GM19467 (cell line): ENCODE data around the gene ADSL.

ENCODE experiments used
- ATAC-seq: cut with Tn5 transposase; IDR thresholded peaks from one replicate; pipeline ENCODE4 v1.9.1; 2021; ENCODE audit warnings: mild to moderate bottlenecking, moderate library complexity; ENCODE audit not compliant: unreplicated experiment

Gene ADSL

DNA sequence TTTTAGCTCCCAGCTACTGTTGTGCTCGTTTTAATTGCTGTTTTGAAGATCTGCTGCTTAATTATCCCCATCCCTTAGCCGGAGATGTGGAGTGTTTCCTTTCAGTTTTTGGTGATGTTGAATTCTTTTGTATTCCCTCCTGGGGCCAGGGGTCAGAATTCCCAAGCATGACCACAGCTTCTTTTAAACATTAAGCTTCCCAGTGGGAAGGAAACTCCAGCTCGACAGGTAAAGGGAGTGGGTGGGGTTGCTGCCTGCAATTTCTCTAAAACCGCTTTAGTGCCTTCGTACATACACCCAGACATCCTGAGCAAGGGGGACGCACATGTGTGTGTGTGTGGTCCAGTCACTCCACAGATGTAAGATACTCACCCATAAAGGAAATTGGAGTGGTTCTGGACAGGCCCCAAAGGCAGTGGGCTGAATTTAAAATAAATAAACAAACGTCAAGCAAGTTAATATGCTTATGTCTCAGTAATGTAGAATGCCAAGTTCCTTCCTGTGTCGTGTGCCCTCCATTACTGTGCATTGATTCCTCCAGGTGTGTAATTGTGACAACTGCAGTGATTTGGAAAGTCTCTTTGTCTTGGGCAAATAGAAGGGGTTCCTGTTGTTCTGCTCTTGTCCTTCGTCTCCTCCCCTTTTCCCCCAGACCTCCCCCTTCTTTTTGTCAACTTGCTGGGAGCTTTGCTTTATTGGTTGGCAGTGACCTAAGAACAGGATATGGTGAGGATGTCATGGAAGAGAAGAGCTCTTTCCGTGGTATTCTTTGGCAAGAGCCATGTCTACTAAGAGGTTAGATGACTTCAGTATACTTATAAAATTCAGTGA, 19.2 kb upstream of the ADSL start:
- no peak for ATAC-seq

DNA sequence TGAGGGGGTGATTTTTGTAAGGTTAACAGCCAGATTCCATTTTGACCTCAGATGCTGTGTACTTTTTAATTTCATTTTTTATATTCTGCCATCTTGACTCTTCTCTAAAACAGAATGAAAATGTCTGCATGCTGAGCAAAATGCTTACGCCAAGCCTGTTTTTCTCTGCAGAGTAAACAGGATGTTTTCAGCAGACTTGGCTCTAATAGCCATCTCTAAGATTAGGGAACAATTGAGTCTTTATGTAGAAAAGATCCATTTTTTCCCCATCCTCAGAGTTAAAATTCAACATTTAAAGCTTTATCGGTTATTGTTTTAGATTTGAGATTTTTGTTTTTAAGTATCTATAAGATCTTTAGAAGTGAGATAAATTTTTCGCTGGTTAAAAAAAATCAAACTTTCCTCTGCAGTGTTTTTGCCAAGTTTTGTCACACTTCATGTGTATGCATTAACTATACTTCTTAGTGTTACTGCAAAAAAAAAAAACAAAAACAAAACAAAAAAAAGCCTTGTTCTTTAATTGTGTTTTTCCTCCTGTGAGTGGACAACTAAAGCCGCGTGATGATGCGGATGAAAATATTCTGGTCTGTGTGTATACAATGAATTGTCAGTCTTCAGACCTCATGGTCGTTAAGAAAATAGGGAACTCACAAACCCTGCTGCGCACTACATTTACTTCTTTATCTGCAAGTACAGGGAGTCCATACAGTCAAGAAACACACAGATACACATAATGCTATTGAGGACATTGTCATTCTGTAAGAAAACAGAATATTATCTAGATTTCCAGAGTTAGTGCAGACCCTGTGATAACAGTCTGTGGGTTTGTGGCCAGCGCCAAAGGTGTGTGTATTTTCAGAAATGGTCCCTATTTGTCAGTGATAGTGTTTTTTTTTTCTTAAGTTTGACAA, 17.5 kb upstream of the ADSL start:
- no peak for ATAC-seq

DNA sequence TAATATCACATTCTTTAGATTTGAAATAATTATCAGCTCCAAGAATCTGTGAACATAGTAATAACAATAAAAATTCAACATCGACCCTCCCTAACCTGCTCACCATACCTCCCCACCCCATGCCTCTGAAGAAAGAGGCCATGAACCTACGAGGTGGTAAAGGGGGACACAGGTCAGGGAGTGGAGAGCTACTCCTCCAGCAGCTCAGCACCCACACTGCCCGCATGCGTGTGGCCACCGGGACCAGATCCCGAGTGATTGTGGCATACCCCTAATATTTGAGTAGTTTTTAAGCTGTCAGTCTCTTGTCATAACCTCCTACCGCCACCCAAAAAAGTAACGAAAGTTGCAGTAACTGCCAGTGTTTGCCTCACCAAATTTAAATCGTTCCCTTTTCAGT, 16.8 kb upstream of the ADSL start:
- ATAC-seq: no peak

DNA sequence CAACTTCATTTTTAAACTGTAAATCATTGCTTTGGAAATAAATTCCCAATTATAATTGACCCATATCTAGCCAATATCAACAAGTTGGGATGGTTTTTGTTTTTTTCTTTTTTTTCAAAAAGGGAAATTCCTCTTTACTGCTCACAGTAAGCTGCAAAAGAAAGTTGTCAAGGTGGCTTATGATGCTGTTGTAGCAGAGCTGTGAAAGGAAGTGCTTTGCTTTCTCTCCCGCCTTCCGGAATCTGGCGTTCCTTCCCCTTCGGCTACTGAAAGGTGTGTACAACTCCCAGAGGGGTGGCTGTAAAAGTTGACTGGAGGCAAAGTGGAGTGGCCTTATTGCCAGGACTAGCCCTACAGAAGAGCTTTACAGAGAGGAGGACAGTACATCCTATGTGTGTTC, 16.2 kb upstream of the ADSL start:
- ATAC-seq: no peak

DNA sequence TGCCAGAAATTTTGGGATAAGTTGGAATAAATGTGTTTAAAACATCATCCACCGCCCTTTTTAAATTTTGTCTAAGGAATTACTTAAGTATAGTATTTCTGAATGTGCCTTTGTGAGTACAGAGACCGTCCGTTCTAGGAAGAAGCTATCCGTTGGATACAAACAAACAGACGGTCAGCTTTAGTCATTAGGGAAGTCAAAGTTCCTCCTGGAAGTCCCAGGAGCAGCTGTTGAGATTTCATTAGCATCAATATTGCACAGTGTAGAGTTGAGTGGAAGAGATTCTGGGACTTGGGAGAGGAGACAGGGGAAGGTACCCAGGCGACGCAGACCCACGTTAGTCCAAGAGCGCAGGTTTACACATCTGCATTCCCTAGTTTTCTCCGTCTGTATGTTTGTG, 15.7 kb upstream of the ADSL start:
- ATAC-seq: no peak

DNA sequence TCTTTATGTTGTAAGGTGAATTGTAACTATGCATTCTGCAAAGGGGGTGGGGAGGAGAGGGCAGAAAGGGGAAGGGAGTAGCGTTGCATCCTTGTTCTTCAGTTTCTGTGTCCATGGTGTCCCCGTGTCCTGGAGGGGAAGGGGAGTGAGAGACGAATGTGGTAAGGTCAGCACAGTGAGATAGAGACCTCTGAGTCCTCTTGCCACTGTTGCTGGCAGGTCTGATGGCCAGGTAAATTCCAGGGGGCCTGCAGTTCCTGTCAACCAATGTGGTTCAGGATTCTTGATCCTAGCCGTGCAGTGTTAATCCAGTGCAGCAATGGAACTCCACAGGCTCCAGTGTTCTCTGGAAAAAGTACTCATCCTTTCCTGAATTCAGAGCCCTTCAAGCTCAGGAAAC, 14.6 kb upstream of the ADSL start:
- ATAC-seq: no peak

DNA sequence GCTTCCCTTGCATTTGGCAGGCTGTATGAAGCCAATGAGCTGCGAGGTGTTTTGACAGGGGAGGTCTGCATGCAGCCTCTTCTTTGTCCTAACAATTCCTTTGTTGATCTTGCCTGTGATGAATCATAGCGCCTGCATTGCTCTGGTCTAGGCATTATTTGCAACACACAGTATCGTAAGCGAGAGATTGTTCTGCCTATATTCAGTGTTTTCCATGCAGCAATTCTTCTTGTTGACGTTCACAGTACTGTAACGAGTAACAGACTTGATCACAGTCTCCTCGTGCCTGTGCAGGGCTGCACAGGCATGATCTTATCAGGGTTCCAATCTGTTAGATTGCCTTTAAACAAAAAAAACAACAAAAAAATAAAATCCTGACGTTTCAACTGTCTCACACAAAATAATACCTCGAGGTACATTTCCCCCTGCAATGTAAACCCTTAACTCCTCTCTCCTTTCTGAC, 13.9 kb upstream of the ADSL start:
- no peak for ATAC-seq

DNA sequence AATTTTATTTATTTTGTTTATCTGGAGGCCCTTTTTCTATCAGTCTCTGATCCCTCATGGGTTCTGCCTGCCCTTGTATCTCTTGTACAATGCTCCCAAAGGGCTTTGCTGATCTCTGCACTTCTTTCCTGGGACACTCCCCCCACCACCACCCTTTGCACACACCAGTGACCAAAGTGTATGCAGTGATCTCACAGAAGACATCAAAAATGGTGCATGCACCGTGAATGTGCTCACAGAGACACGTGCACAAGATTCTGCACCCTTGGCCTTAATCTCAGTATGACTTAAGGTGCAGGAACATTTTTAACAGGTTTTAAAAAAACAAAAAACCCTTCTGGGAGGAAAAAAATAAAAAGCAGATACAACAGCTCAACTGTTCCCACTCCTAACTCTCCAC, 12.2 kb upstream of the ADSL start:
- ATAC-seq: no peak

DNA sequence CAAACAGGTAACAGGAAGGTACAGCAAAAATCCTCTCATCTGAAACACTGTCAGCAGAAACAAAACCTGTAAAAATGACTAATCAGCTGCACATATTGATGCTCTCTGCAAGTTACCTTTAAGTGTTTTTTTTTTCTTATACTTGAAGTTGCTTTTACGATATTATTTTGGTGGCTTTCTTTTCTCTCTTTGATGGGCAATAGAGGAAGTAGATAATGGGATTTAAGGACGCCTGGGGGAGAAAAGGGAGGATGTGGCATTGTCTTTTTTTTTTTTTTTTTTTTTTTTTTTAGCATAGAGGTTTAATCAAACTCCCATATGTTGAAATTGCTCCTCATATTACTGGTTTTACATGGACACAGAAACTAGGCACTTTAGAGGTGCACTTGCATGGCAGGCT, 11.4 kb upstream of the ADSL start:
- no peak for ATAC-seq

DNA sequence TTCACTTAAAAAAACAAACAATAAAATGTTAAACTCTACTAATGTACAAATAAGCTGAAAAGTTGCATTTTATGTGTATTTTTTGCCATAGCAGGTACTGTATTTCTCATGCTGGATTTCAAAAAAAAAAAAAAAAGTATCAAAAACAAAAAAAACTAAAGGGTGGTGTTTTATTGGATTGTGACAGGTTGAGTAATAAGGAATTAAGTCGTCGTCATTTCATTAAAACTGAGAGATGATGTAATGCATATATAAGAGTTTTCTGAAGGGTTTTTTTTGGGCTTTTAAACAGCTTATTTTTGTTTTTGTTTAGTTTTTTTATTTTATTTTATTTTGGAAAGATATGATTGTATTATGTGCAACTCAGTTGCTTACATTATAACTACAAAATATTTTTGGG, 10.9 kb upstream of the ADSL start:
- no peak for ATAC-seq

DNA sequence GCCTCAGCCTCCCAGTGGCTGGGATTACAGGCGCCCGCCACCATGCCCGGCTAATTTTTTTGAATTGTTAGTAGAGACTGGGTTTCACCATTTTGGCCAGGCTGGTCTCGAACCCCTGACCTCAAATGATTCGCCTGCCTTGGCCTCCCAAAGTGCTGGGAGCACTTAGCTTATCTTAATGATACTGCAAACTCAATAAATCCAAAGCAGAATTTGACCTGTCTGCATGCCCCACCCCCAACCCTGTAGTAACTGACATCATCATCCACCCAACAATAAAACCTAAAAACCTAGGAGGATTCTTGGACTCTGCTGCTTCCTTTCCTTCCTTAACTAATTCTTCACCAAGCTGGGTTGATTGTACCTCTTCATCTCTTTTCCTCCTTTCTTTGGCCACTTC, 6.3 kb upstream of the ADSL start:
- ATAC-seq: no peak

DNA sequence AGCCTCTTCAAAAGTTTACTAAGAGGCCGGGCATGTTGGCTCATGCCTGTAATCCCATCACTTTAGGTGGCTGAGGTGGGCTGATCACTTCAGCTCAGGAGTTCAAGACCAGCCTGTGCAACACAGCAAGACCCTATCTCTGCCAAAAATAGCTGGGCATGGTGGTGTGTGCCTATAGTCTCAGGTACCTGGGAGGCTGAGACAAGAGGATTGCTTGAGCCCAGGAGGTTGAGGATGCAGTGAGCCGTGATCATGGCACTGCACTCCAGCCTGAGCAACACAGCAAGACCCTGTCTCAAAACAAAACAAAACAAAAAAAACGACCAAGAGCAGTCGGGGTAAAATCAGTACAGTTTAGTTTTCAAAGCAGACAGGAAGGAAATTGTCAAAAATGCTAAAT, 4.7 kb upstream of the ADSL start:
- no peak for ATAC-seq

DNA sequence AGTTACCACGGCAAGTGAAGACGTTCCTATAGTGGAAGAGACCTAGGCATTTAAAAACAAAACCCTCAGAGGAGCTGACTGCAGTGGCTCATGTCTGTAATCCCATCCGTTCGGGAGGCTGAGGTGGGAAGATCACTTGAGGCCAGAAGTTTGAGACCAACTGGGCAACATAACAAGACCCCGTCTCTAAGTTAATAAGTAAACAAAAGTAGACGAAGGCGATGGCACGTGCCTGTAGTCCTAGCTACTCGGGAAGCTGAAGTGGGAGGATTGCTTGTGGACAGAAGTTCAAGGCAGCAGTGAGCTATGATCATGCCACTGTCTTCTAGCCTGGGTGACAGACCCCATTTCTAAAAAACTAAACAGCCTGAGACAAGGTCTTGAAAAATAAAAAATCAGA, 3.8 kb upstream of the ADSL start:
- ATAC-seq: no peak

DNA sequence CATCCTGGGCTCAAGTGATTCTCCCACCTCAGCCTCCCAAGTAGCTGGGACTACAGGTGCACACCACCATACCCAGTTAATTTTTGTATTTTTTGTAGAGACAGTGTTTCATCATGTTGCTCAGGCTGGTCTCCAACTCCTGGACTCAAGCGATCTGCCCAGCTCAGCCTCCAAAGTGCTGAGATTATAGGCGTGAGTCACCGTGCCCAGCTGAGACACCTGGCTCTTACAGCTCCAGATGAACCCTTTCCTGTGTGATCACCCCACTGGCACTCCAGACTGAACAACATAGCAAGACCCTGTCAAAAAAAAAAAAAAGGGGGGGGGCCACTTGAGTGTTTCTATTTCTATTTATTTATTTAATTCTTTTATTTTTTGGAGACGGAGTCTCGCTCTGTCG, 1.0 kb upstream of the ADSL start:
- ATAC-seq: no peak

DNA sequence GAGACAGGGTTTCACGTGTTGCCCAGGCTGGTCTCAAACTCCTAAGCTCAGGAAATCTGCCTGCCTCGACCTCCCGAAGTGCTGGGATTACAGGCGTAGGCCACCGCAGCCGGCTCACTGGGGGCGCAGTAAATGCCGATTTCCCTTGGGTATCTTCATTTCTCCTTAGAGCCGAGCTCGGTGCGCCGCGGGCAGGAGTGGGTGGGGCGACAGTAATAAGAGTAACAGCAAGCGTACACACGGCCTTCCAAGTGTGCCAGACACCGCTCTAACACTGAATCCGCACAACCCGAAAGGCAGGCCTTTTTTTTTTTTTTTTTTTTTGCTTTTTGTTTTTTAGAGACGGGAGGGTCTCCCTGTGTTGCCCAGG, 500 bp upstream of the ADSL start:
- peak; percentile 21 for ATAC-seq

DNA sequence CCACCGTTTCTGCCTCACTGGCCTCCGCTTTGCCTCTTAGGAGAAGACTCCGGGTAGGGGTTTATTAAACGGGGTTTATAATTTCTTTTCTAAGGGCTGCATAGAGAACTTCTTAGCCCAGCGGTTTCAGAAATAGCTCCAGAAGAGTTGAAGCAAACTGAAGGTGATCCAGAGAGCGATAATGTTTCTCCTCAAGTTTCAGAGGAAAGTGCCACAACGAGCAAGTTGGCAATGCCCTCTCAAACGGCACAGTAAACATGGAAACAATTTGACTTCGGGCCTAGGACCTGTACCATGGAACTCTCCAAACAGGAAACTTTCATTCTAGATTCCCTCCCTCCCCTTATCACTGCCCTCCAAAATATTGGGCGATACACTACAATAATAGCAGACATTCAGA, 1.0 kb downstream of the ADSL start:
- ATAC-seq: no peak

DNA sequence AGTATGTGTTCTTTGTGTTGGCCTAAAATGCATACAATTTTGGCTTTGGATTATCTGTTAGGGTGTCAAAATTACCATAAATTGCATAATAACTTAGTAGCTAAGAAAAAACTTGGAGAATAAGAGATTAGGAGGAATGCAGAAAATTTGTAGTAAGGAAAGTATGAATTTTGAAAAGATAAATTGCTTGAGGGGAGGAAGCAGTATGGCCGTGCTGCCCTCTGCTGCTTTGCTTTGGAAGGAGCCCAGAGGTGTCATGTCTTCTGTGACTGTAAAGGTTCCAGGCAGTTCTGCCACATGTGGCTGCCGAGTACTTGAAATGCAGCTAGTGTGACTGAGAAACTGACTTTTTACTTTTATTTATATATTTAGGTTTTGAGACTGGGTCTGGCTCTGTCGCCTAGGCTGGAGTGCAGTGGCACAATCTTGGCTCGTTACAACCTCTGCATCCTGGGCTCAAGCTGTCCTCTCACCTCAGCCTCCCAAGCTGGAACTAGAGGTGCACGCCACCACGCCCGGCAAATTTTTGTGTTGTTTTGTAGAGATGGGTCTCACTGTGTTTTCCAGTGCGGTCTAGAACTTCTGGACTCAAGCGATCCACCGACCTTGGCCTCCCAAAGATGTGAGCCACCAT, 1.8 kb downstream of the ADSL start:
- no peak for ATAC-seq

DNA sequence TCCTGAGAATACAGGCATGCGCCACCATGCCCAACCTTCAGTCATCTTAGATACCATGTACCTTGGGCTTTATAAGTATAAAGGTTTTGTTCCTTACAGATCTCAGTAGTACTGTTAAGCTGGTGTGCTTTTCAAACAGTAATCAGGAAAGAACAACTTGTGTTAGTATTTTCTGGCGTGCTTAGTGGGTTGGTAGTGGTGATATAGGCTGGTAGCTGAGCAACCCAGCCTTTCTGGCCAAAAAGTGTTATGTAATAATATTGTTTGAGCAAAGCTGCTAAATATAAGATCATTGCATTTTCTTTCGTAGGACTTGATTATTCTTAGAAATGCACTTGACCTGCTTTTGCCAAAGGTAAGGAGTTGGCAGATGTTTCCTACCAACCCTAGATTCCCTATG, 6.5 kb downstream of the ADSL start:
- ATAC-seq: no peak

DNA sequence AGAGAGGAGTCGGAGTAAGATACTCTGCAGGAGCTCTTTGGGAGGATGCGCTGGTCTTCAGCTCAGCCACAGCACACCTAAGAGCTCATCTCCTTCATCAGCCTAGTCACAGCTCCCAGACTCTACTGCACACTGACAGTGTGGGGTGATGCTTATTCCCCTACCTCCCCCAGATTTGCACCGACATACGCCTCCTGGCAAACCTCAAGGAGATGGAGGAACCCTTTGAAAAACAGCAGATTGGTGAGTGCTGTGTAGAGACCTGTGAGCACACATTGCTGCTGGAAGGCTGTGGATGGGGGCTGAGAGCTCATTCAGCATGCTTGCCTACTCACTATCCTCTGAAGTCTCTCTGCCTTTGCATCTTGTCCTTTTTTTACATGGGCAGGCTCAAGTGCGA, 14.8 kb downstream of the ADSL start:
- no peak for ATAC-seq

DNA sequence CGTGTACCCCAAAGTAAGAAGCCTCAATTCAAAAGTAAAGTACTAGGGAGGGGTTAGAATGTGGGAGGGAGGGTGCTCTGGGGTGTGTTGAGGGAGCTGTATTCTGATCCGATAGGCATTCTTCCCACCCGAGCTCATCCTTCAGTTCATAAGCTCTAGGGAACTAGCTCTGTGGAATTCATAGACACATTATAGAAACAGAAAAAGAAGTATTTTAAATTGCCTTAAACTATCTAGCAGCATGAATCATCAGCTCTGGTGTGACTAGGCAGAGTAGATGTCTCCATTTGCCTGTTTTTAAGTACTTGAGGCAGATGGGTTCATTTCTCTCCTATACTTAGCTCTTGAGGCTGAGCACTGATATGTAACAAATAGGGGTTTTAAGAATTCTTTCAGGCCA, 16.8 kb downstream of the ADSL start:
- no peak for ATAC-seq

DNA sequence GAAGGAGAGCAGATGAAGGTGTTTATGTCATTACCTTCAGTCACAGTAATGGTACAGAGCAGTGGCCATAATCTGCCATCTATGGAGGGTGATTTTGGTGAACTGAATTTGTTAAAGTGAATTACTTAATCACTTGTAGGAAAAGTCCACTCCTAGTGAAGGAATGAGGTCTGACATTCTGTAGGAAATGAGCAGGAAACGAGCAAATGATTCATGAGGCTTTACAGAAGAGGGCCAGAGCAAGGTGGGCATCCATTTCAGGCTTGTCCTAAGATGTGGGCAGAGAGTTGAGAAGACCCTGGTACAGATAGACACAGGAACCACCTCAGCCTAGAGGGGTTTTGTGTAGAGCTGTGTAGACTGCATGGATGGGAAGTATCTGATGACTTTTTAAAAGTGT, 18.1 kb downstream of the ADSL start:
- no peak for ATAC-seq

DNA sequence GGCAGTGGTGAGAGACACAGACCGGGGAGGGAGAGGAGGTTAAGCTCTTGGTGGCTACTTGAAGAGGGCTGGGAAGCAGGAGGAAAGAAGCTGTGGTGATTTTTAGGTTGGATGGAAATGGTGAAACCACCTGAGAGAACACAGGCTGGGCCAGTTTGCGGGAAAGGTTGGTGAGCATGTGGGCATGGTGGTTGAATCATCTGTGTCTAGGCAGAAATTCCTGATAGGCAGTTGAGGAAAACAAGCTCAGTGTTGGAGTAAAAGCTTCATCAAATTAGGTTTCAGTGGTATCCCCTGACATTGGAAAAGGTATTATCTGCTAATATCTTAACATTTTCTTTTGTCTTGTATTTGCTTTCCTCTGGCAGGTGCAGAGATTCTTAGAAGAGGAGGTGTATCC, 19.8 kb downstream of the ADSL start:
- no peak for ATAC-seq
